Fibroblast of lung (primary cell): ENCODE data around the gene NUDCD3. TPM values are rescaled to one million over a fixed set of nuclear protein-coding genes. Genes with fewer than 3 reads are reported as not detected.

ENCODE experiments used
- DNase-seq, 2 donors: peaks; one replicate each; pipeline versions ENCODE4 v3.0.0 to v3.0.0-alpha.2; 2010; ENCODE audit warnings: low read depth in 2 of 2
- H2AFZ ChIP-seq: 2 replicates; pipeline ENCODE4 v1.5.1; 2012; ENCODE audit warnings: low read length, control low read depth, inconsistent platforms
- H3K27ac ChIP-seq: 2 replicates; pipeline ENCODE4 v1.5.1; 2011; ENCODE audit warnings: low read length, control low read depth; ENCODE audit not compliant: insufficient read depth
- H3K27me3 ChIP-seq: 2 replicates; pipeline ENCODE4 v1.5.1; 2011; ENCODE audit warnings: mild to moderate bottlenecking, low read length; ENCODE audit not compliant: control insufficient read depth, insufficient read depth
- H3K36me3 ChIP-seq: 2 replicates; pipeline ENCODE4 v1.5.1; 2011; ENCODE audit warnings: low read length; ENCODE audit not compliant: control insufficient read depth, insufficient read depth
- H3K4me1 ChIP-seq: 2 replicates; pipeline ENCODE4 v1.5.1; 2011; ENCODE audit warnings: low read length; ENCODE audit not compliant: control insufficient read depth, insufficient read depth; ENCODE audit errors: extremely low read depth
- H3K4me2 ChIP-seq: 2 replicates; pipeline ENCODE4 v1.5.1; 2011; ENCODE audit warnings: low read length, control low read depth; ENCODE audit not compliant: insufficient read depth; ENCODE audit errors: extremely low read depth
- H3K4me3 ChIP-seq, 4 experiments: fragments of 200-600 bp in 1 of 4; sonication (generic) in 1 of 4; replicated peaks in 1 of 4; 2 replicates each; pipeline ENCODE4 v1.5.1; 2011 to 2016; ENCODE audit warnings: low read length in 4 of 4, low read depth in 3 of 4, mild to moderate bottlenecking in 3 of 4, control low read depth in 2 of 4, inconsistent platforms in 1 of 4, mixed read lengths in 1 of 4; ENCODE audit not compliant: insufficient read depth in 1 of 4; ENCODE audit errors: control extremely low read depth in 1 of 4
- H3K79me2 ChIP-seq: 2 replicates; pipeline ENCODE4 v1.5.1; 2012; ENCODE audit warnings: mild to moderate bottlenecking, low read length, inconsistent platforms; ENCODE audit not compliant: control insufficient read depth, insufficient read depth
- H3K9ac ChIP-seq: 2 replicates; pipeline ENCODE4 v1.5.1; 2011; ENCODE audit warnings: mild to moderate bottlenecking, low read length, control low read depth; ENCODE audit not compliant: insufficient read depth
- H3K9me3 ChIP-seq: 2 replicates; pipeline ENCODE4 v1.5.1; 2012; ENCODE audit warnings: low read depth, low read length; ENCODE audit not compliant: control insufficient read depth, insufficient read depth
- H4K20me1 ChIP-seq: 2 replicates; pipeline ENCODE4 v1.5.1; 2011; ENCODE audit warnings: low read length; ENCODE audit not compliant: control insufficient read depth, insufficient read depth; ENCODE audit errors: extremely low read depth
- CTCF ChIP-seq, 2 donors: IDR thresholded peaks in 1 of 2; conservative IDR thresholded peaks in 1 of 2; 1 replicate in 1 of 2; 2 replicates in 1 of 2; pipeline ENCODE4 v1.5.1; 2011 to 2012; ENCODE audit warnings: low read length in 2 of 2, control low read depth in 1 of 2, inconsistent platforms in 1 of 2, low read depth in 1 of 2, mild to moderate bottlenecking in 1 of 2
- EZH2 ChIP-seq: IDR thresholded peaks from 2 replicates; pipeline ENCODE4 v1.5.1; 2012; ENCODE audit warnings: low read length, control low read depth, mild to moderate bottlenecking; ENCODE audit errors: missing control alignments
- polyA plus RNA-seq, 2 donors: library from polyadenylated mRNA; depleted of rRNA in 1 of 2; stranded (reverse) in 1 of 2; unstranded in 1 of 2; fragments of >200 nt; gene quantifications; 2 replicates each; pipeline ENCODE4 v1.2.1, GENCODE V29; 2011 to 2012; ENCODE audit warnings: missing spikeins in 1 of 2
- total RNA-seq: library from RNA; depleted of rRNA; stranded (reverse); fragments of >200 nt; gene quantifications from 2 replicates; pipeline ENCODE4 v1.2.1, GENCODE V29; 2014

The NUDCD3 gene
- total and polyA plus RNA-seq, 2 donors (not counting 1 experiment from before 2014, with no cell fraction given) = 51.9 to 68.7 TPM

GRCh38 chr7:44394112-44394447 is 96.4 kb downstream of the NUDCD3 start:
- no peak for TF ChIP-seq EZH2
- TF ChIP-seq CTCF (conservative IDR thresholded peaks at IDR 0.05 in 1 of 2, IDR thresholded peaks at IDR 0.05 in 1 of 2; ENCODE audit: low read depth in 1 of 2, low read length in 2 of 2) = no peak
- H3K36me3 ChIP-seq = peaks cover 9% of the 10 kb centered on the region
- H3K27me3 ChIP-seq = no peaks in the 10 kb centered on the region
- H3K4me1 ChIP-seq = no peaks in the 10 kb centered on the region
- H3K9ac ChIP-seq = no peak overlapping the region
- no peaks in the 10 kb centered on the region for H4K20me1 ChIP-seq
- no peak overlapping the region for H3K4me2 ChIP-seq
- no peaks in the 10 kb centered on the region for H3K79me2 ChIP-seq
- H2AFZ ChIP-seq = no peak overlapping the region
- DNase-seq = no peak
- no peak overlapping the region for H3K27ac ChIP-seq
- H3K4me3 ChIP-seq = no peak overlapping the region
- no peaks in the 10 kb centered on the region for H3K9me3 ChIP-seq

- TF ChIP-seq EZH2 = no peak
- no peak for TF ChIP-seq CTCF (conservative IDR thresholded peaks at IDR 0.05 in 1 of 2, IDR thresholded peaks at IDR 0.05 in 1 of 2; ENCODE audit: low read depth in 1 of 2, low read length in 2 of 2)
- no peak for DNase-seq
These were observed 97.0 kb downstream of the NUDCD3 start for GRCh38 chr7:44393238-44394111.

GRCh38 chr7:44392618-44393010 is 97.8 kb downstream of the NUDCD3 start:
- no peak for DNase-seq
- no peak for TF ChIP-seq CTCF (conservative IDR thresholded peaks at IDR 0.05 in 1 of 2, IDR thresholded peaks at IDR 0.05 in 1 of 2; ENCODE audit: low read depth in 1 of 2, low read length in 2 of 2)
- no peak for TF ChIP-seq EZH2
- peaks cover 11% of the 10 kb centered on the region for H3K36me3 ChIP-seq
- no peaks in the 10 kb centered on the region for H4K20me1 ChIP-seq
- no peaks in the 10 kb centered on the region for H3K4me1 ChIP-seq
- H3K27me3 ChIP-seq = no peaks in the 10 kb centered on the region
- no peaks in the 10 kb centered on the region for H3K9me3 ChIP-seq
- H3K79me2 ChIP-seq = no peaks in the 10 kb centered on the region
- no peak overlapping the region for H2AFZ ChIP-seq
- H3K9ac ChIP-seq = no peak overlapping the region
- no peak overlapping the region for H3K4me2 ChIP-seq
- H3K4me3 ChIP-seq = no peak overlapping the region
- H3K27ac ChIP-seq = no peak overlapping the region

More at GRCh38 chr7:44393238-44394111, 97.0 kb downstream of the NUDCD3 start:
- no peaks in the 10 kb centered on the region for H3K9me3 ChIP-seq
- H3K4me3 ChIP-seq = no peak overlapping the region
- no peaks in the 10 kb centered on the region for H4K20me1 ChIP-seq
- H3K27me3 ChIP-seq = no peaks in the 10 kb centered on the region
- no peak overlapping the region for H3K27ac ChIP-seq
- H2AFZ ChIP-seq = no peak overlapping the region
- H3K4me1 ChIP-seq = no peaks in the 10 kb centered on the region
- peaks cover 11% of the 10 kb centered on the region for H3K36me3 ChIP-seq
- H3K4me2 ChIP-seq = no peak overlapping the region
- no peak overlapping the region for H3K9ac ChIP-seq
- no peaks in the 10 kb centered on the region for H3K79me2 ChIP-seq
